ENCODE data around the gene FTCD.

Gene FTCD

GRCh38 chr21:46096596-46097335, 58.6 kb downstream of the FTCD start:
- Histone ChIP-seq H3K18ac (ENCODE audit: low read length) (no peak overlapping the region), H3K79me2 (ENCODE audit: control insufficient read depth, insufficient read depth, low read length, poor library complexity) (peaks cover 3% of the 10 kb centered on the region), H4K12ac (ENCODE audit: low read depth, low read length) (peak overlapping the region; percentile 12), H3K4me3 (ENCODE audit: low read depth, low read length) (no peak overlapping the region), H3K9me3 (ENCODE audit: insufficient read depth, low read depth, low read length) (peaks cover 5% of the 10 kb centered on the region), H3K4me2 (ENCODE audit: low read length) (no peak overlapping the region), H2BK12ac (ENCODE audit: low read length) (no peak overlapping the region), H3K4me1 (ENCODE audit: control insufficient read depth in 1 of 2, insufficient read depth in 2 of 2, low read length in 2 of 2) (peaks cover 2 to 6% of the 10 kb centered on the region in 2 experiments), H4K91ac (ENCODE audit: low read depth, low read length) (peak overlapping the region; percentile 25), H2BK120ac (ENCODE audit: insufficient read depth, low read length, poor library complexity) (no peak overlapping the region), H2AFZ (ENCODE audit: insufficient read depth, low read length, poor library complexity) (no peak overlapping the region), H3K36me3 (ENCODE audit: control insufficient read depth in 1 of 2, insufficient read depth in 2 of 2, low read length in 2 of 2) (no peaks in the 10 kb centered on the region), H2BK5ac (ENCODE audit: low read depth, low read length, poor library complexity) (no peak overlapping the region), H3K4ac (ENCODE audit: low read depth, low read length) (no peak overlapping the region), H3K79me1 (ENCODE audit: low read length) (peaks cover 2% of the 10 kb centered on the region), H3K9ac (ENCODE audit: low read length) (no peak overlapping the region), H3K14ac (ENCODE audit: low read length) (no peak overlapping the region), H3K27ac (ENCODE audit: low read depth, low read length) (no peak overlapping the region), H4K8ac (ENCODE audit: low read depth, low read length) (no peak overlapping the region), H3K27me3 (ENCODE audit: insufficient read depth, low read length) (peaks cover 4% of the 10 kb centered on the region), H3K23ac (ENCODE audit: low read length) (no peak overlapping the region), H2AK5ac (ENCODE audit: low read length) (no peak overlapping the region)
- no CpG with 5 or more reads among the region's 16 CpGs for WGBS (ENCODE audit: extremely low coverage, insufficient coverage, insufficient read length)
- no peak for DNase-seq

GRCh38 chr21:46095814-46096595, 59.4 kb downstream of the FTCD start:
- Histone ChIP-seq H2BK12ac (ENCODE audit: low read length) (no peak overlapping the region), H3K23ac (ENCODE audit: low read length) (no peak overlapping the region)

GRCh38 chr21:46095083-46095719, 60.2 kb downstream of the FTCD start:
- no peak overlapping the region for H3K4ac ChIP-seq (ENCODE audit: low read depth, low read length)
- H3K36me3 ChIP-seq (ENCODE audit: control insufficient read depth in 1 of 2, insufficient read depth in 2 of 2, low read length in 2 of 2) = no peaks in the 10 kb centered on the region
- no peak overlapping the region for H4K91ac ChIP-seq (ENCODE audit: low read depth, low read length)
- H3K4me3 ChIP-seq (ENCODE audit: low read depth, low read length) = no peak overlapping the region
- peaks cover 3% of the 10 kb centered on the region for H3K79me2 ChIP-seq (ENCODE audit: control insufficient read depth, insufficient read depth, low read length, poor library complexity)
- no CpG with 5 or more reads among the region's 16 CpGs for WGBS (ENCODE audit: extremely low coverage, insufficient coverage, insufficient read length)
- H3K79me1 ChIP-seq (ENCODE audit: low read length) = peaks cover 2% of the 10 kb centered on the region
- H2AFZ ChIP-seq (ENCODE audit: insufficient read depth, low read length, poor library complexity) = no peak overlapping the region
- no peak overlapping the region for H2AK5ac ChIP-seq (ENCODE audit: low read length)
- no peak overlapping the region for H3K9ac ChIP-seq (ENCODE audit: low read length)
- H3K27ac ChIP-seq (ENCODE audit: low read depth, low read length) = no peak overlapping the region
- H2BK120ac ChIP-seq (ENCODE audit: insufficient read depth, low read length, poor library complexity) = no peak overlapping the region
- DNase-seq = no peak
- no peak overlapping the region for H3K18ac ChIP-seq (ENCODE audit: low read length)
- peaks cover 2 to 6% of the 10 kb centered on the region in 2 experiments for H3K4me1 ChIP-seq (ENCODE audit: control insufficient read depth in 1 of 2, insufficient read depth in 2 of 2, low read length in 2 of 2)
- H2BK5ac ChIP-seq (ENCODE audit: low read depth, low read length, poor library complexity) = no peak overlapping the region
- no peak overlapping the region for H3K4me2 ChIP-seq (ENCODE audit: low read length)
- peaks cover 4% of the 10 kb centered on the region for H3K27me3 ChIP-seq (ENCODE audit: insufficient read depth, low read length)
- H4K12ac ChIP-seq (ENCODE audit: low read depth, low read length) = no peak overlapping the region
- no peak overlapping the region for H3K14ac ChIP-seq (ENCODE audit: low read length)
- H4K8ac ChIP-seq (ENCODE audit: low read depth, low read length) = no peak overlapping the region
- no peak overlapping the region for H2BK12ac ChIP-seq (ENCODE audit: low read length)
- H3K23ac ChIP-seq (ENCODE audit: low read length) = no peak overlapping the region
- peaks cover 8% of the 10 kb centered on the region for H3K9me3 ChIP-seq (ENCODE audit: insufficient read depth, low read depth, low read length)

More at GRCh38 chr21:46095814-46096595, 59.4 kb downstream of the FTCD start:
- Histone ChIP-seq H3K36me3 (ENCODE audit: control insufficient read depth in 1 of 2, insufficient read depth in 2 of 2, low read length in 2 of 2) (no peaks in the 10 kb centered on the region), H3K9me3 (ENCODE audit: insufficient read depth, low read depth, low read length) (peaks cover 7% of the 10 kb centered on the region), H2BK5ac (ENCODE audit: low read depth, low read length, poor library complexity) (no peak overlapping the region), H3K4ac (ENCODE audit: low read depth, low read length) (no peak overlapping the region), H4K12ac (ENCODE audit: low read depth, low read length) (no peak overlapping the region), H2BK120ac (ENCODE audit: insufficient read depth, low read length, poor library complexity) (no peak overlapping the region), H3K4me3 (ENCODE audit: low read depth, low read length) (no peak overlapping the region), H2AFZ (ENCODE audit: insufficient read depth, low read length, poor library complexity) (no peak overlapping the region), H3K18ac (ENCODE audit: low read length) (no peak overlapping the region), H4K91ac (ENCODE audit: low read depth, low read length) (no peak overlapping the region), H3K27ac (ENCODE audit: low read depth, low read length) (no peak overlapping the region), H2AK5ac (ENCODE audit: low read length) (no peak overlapping the region), H3K4me2 (ENCODE audit: low read length) (no peak overlapping the region), H3K14ac (ENCODE audit: low read length) (no peak overlapping the region), H3K4me1 (ENCODE audit: control insufficient read depth in 1 of 2, insufficient read depth in 2 of 2, low read length in 2 of 2) (peaks cover 2 to 6% of the 10 kb centered on the region in 2 experiments), H3K9ac (ENCODE audit: low read length) (no peak overlapping the region), H3K79me1 (ENCODE audit: low read length) (peaks cover 2% of the 10 kb centered on the region), H3K27me3 (ENCODE audit: insufficient read depth, low read length) (peaks cover 4% of the 10 kb centered on the region), H3K79me2 (ENCODE audit: control insufficient read depth, insufficient read depth, low read length, poor library complexity) (peaks cover 3% of the 10 kb centered on the region), H4K8ac (ENCODE audit: low read depth, low read length) (no peak overlapping the region)
- no peak for DNase-seq
- WGBS (ENCODE audit: extremely low coverage, insufficient coverage, insufficient read length) = no CpG with 5 or more reads among the region's 12 CpGs

- Histone ChIP-seq H4K91ac (ENCODE audit: low read depth, low read length) (no peak overlapping the region), H4K8ac (ENCODE audit: low read depth, low read length) (no peak overlapping the region), H3K27ac (ENCODE audit: low read depth, low read length) (no peak overlapping the region), H2AK5ac (ENCODE audit: low read length) (no peak overlapping the region), H2BK12ac (ENCODE audit: low read length) (no peak overlapping the region), H3K4me2 (ENCODE audit: low read length) (no peak overlapping the region), H3K14ac (ENCODE audit: low read length) (no peak overlapping the region), H3K4ac (ENCODE audit: low read depth, low read length) (no peak overlapping the region), H3K9me3 (ENCODE audit: insufficient read depth, low read depth, low read length) (peaks cover 8% of the 10 kb centered on the region), H3K23ac (ENCODE audit: low read length) (no peak overlapping the region), H3K4me3 (ENCODE audit: low read depth, low read length) (no peak overlapping the region), H3K9ac (ENCODE audit: low read length) (no peak overlapping the region), H3K79me2 (ENCODE audit: control insufficient read depth, insufficient read depth, low read length, poor library complexity) (peaks cover 3% of the 10 kb centered on the region), H3K4me1 (ENCODE audit: control insufficient read depth in 1 of 2, insufficient read depth in 2 of 2, low read length in 2 of 2) (peaks cover 2 to 6% of the 10 kb centered on the region in 2 experiments), H3K18ac (ENCODE audit: low read length) (no peak overlapping the region), H3K27me3 (ENCODE audit: insufficient read depth, low read length) (peaks cover 4% of the 10 kb centered on the region), H4K12ac (ENCODE audit: low read depth, low read length) (no peak overlapping the region), H2AFZ (ENCODE audit: insufficient read depth, low read length, poor library complexity) (no peak overlapping the region), H3K79me1 (ENCODE audit: low read length) (peaks cover 2% of the 10 kb centered on the region), H3K36me3 (ENCODE audit: control insufficient read depth in 1 of 2, insufficient read depth in 2 of 2, low read length in 2 of 2) (no peaks in the 10 kb centered on the region), H2BK5ac (ENCODE audit: low read depth, low read length, poor library complexity) (no peak overlapping the region), H2BK120ac (ENCODE audit: insufficient read depth, low read length, poor library complexity) (no peak overlapping the region)
- no peak for DNase-seq
- WGBS (ENCODE audit: extremely low coverage, insufficient coverage, insufficient read length) = no CpG with 5 or more reads among the region's 14 CpGs
Measured at GRCh38 chr21:46094401-46095082, 60.8 kb downstream of the FTCD start.
